HFFc6 (cell line): ENCODE measurements around the gene UBL4A. TPM values are rescaled to one million over a fixed set of nuclear protein-coding genes. Genes with fewer than 3 reads are reported as not detected.

Experiments used
- DNase-seq: peaks from one replicate; pipeline ENCODE4 v3.0.0-alpha.2; 2018
- H3K27ac Mint-ChIP-seq: 2 replicates; pipeline ENCODE4 v1.8.0; 2020; ENCODE audit warnings: mild to moderate bottlenecking, mixed read lengths
- H3K27me3 Mint-ChIP-seq: 2 replicates; pipeline ENCODE4 v1.8.0; 2021; ENCODE audit warnings: mild to moderate bottlenecking, moderate library complexity, mixed read lengths; ENCODE audit not compliant: insufficient read depth
- H3K36me3 Mint-ChIP-seq: 2 replicates; pipeline ENCODE4 v1.8.0; 2021; ENCODE audit warnings: low read depth, mixed read lengths
- H3K4me1 Mint-ChIP-seq: 2 replicates; pipeline ENCODE4 v1.8.0; 2020; ENCODE audit warnings: low read depth, mixed read lengths
- H3K4me3 Mint-ChIP-seq: 2 replicates; pipeline ENCODE4 v1.8.0; 2020; ENCODE audit warnings: mild to moderate bottlenecking, moderate library complexity, mixed read lengths
- H3K9me3 Mint-ChIP-seq: 2 replicates; pipeline ENCODE4 v1.8.0; 2020; ENCODE audit warnings: mild to moderate bottlenecking, mixed read lengths
- total RNA-seq, 6 experiments: library from RNA; stranded (reverse); fragmentation: NEBNext Ultra II Directional; extraction: Animal tissue kit (Norgen Biotek cat#: 25700); gene quantifications; 2 replicates in 1 of 6; 3 replicates in 5 of 6; pipeline ENCODE4 v1.2.3, GENCODE V29; 2021
- TF ChIP-seq, protein P1 (sequence below): fragments of 200-600 bp; sonication (generic); IDR thresholded peaks from 2 replicates; pipeline ENCODE4 v1.5.0; 2021; ENCODE audit warnings: antibody characterized with exemption, mild to moderate bottlenecking

The UBL4A gene
- total RNA-seq, 6 experiments from 2014 or later = 26.7 to 31.6 (median 29.7) TPM

DNA sequence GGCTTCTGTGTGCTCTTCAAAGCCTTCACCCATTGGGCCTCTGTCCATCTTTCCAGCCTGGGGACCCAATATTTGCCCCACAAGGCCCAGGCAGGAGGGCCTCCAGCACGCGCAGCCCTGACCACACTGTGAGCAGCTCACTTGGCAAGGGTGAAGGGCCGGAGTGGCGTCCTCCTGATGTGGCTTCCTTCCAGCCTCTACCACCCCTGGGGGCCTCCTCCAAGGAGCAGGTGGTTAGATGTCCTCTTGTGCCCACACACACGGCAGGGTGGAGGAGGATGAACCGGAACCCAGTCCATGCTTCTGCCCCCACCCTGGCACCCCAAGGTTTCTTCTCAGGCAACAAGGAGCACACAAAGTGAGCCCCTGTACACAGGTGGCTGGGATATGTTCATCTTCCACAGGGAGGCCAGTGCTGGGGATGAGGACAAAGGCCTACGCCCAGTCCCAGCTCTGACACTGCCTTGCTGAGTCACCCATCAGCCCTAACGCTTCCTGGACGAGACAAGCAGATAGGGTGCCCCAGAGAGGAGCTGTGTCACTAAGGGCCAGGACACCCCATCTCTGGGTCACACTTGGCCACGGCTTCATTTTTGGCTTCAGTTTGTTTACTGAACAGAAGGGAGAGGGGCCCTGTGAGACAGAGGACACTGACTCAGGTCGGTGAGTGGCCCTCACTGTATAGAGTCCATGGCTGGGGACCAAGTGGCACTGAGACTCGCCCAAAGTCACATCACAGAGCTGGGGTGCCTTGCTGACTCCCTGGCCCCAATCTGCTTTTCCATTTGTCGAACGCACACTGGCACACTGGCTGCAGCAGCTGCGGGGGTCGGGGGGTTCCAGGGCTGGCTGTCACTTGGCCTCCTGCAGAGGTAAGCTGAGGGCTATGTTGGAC lies 1.9 kb downstream of the UBL4A start:
- Mint-ChIP-seq H3K9me3 (no peaks in the 10 kb centered on the region), H3K4me3 (peak overlapping the region; percentile 72; the same call in 1 of the 2 replicates), H3K36me3 (no peaks in the 10 kb centered on the region; the same call in 1 of the 2 replicates), H3K27ac (peak overlapping the region; percentile 46), H3K27me3 (no peaks in the 10 kb centered on the region), H3K4me1 (peaks cover 7% of the 10 kb centered on the region)
- DNase-seq = peak; percentile 24
- TF ChIP-seq, protein P1, sequence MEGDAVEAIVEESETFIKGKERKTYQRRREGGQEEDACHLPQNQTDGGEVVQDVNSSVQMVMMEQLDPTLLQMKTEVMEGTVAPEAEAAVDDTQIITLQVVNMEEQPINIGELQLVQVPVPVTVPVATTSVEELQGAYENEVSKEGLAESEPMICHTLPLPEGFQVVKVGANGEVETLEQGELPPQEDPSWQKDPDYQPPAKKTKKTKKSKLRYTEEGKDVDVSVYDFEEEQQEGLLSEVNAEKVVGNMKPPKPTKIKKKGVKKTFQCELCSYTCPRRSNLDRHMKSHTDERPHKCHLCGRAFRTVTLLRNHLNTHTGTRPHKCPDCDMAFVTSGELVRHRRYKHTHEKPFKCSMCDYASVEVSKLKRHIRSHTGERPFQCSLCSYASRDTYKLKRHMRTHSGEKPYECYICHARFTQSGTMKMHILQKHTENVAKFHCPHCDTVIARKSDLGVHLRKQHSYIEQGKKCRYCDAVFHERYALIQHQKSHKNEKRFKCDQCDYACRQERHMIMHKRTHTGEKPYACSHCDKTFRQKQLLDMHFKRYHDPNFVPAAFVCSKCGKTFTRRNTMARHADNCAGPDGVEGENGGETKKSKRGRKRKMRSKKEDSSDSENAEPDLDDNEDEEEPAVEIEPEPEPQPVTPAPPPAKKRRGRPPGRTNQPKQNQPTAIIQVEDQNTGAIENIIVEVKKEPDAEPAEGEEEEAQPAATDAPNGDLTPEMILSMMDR = no peak

DNA sequence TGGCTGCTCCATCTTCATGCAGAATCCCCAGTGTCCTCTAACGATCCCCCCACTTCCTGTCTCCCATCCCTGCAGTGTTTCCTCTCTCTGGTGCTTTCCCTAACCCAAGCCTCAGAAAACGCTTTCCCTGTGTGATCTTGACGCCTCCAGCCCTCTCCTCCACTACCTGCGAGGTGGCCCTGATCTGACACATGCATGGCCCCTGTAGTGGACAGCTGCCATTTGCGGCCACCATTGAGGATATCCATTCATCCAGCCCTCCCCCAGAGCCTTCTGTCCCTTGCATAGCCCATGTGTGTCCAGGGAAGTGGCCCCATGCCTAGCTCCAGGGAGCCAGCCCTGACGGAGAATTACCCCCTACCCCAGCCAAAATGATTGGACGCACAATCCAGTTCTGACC lies 3.1 kb downstream of the UBL4A start:
- no peak for DNase-seq
- no peak overlapping the region for H3K4me3 Mint-ChIP-seq
- TF ChIP-seq, protein P1 = no peak
- no peaks in the 10 kb centered on the region for H3K9me3 Mint-ChIP-seq
- H3K27me3 Mint-ChIP-seq = no peaks in the 10 kb centered on the region
- H3K4me1 Mint-ChIP-seq = 0 out of 2 replicates have a peak, but pooled peaks cover 6% of the 10 kb centered on the region
- no peak overlapping the region for H3K27ac Mint-ChIP-seq
- no peaks in the 10 kb centered on the region; the same call in 1 of the 2 replicates for H3K36me3 Mint-ChIP-seq

DNA sequence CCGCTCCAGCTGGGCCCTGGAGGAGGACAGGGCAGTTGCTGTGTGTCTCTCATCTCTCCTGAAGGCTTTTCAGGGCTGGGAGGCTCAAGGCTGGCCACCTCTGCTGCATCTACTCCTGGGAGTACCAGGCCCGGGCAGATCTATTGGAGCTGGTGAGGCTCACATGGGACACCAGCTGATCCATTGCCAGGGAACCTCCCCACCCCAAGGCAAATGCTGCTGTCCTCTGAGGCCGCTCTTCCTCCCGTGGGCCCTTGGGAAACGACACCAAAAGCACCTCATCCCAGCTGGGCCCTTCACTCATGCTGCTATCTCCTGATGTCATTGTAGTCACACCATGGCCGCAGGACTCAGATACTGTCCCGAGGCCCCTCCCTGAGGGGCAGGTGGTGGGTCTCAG lies 3.6 kb downstream of the UBL4A start:
- H3K27ac Mint-ChIP-seq = no peak overlapping the region
- no peaks in the 10 kb centered on the region for H3K9me3 Mint-ChIP-seq
- no peak overlapping the region for H3K4me3 Mint-ChIP-seq
- H3K4me1 Mint-ChIP-seq = 0 out of 2 replicates have a peak, but pooled peaks cover 6% of the 10 kb centered on the region
- no peaks in the 10 kb centered on the region for H3K27me3 Mint-ChIP-seq
- no peak for DNase-seq
- H3K36me3 Mint-ChIP-seq = no peaks in the 10 kb centered on the region; the same call in 1 of the 2 replicates
- TF ChIP-seq, protein P1 = no peak

DNA sequence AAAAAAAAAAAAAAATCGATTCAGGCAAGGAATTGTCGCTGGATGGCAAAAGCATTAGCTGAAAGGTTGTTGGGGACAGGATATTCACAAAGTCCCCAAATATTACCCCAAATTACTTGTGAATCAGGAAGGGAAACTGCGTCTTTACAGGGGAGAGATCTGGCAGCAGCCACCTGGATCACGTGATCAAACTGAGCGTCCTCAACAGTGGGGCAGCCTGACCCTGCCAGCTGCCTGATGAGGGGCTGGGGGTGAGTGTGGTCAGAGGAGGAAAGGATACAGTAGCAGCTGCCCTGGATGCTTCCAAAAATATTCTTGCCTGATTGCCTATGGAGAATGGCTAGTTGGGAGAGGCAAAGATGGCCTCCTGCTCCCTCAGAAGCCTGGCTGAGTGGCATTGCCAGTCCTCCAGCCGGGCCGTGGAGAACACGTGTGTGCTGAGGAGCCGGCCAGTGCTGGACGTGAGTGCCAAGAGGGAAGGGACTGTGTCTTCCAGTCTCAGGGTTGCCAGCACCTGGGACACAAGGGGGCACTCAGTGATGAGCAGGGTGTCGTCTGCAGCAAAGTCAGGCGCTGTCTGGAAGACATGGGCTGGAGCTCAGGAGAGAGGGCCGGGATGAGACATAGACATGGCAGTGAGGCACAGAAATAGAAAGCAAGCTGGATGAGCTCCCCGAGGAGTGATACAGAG lies 4.4 kb downstream of the UBL4A start:
- Mint-ChIP-seq H3K4me3 (no peak overlapping the region), H3K9me3 (no peaks in the 10 kb centered on the region), H3K27ac (no peak overlapping the region), H3K27me3 (no peaks in the 10 kb centered on the region), H3K36me3 (no peaks in the 10 kb centered on the region), H3K4me1 (0 out of 2 replicates have a peak, but pooled peaks cover 6% of the 10 kb centered on the region)
- no peak for DNase-seq
- TF ChIP-seq, protein P1 = no peak

DNA sequence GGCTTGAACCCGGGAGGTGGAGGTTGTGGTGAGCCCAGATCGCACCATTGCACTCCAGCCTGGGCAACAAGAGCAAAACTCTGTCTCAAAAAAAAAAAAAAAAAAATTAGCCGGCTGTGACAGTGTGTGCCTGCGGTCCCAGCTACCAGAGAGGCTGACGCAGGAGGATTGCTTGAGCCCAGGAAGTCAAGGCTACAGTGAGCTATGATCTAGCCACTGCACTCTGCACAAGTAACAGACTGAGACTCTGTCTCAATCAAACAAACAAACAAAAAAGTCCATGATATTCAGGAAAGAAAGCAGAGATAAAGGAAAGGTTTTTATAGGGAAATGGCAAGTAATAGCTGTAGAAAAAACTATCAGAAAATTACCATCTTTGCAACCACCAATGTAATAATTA lies 5.2 kb downstream of the UBL4A start:
- Mint-ChIP-seq H3K36me3 (no peaks in the 10 kb centered on the region), H3K4me1 (0 out of 2 replicates have a peak, but pooled peaks cover 6% of the 10 kb centered on the region), H3K4me3 (no peak overlapping the region), H3K27me3 (no peaks in the 10 kb centered on the region; the same call in 1 of the 2 replicates), H3K9me3 (no peaks in the 10 kb centered on the region), H3K27ac (no peak overlapping the region)
- TF ChIP-seq, protein P1 = no peak
- DNase-seq = no peak
